ENCODE results near the gene RAB27B. TPM values are rescaled to one million over a fixed set of nuclear protein-coding genes. Genes with fewer than 3 reads are reported as not detected.

RAB27B gene
- total and polyA plus RNA-seq, 2 of the 8 experiments (the other 6 are each of a cell fraction or from before 2014, with no cell fraction given), result 0.05 to 0.60 TPM

DNA sequence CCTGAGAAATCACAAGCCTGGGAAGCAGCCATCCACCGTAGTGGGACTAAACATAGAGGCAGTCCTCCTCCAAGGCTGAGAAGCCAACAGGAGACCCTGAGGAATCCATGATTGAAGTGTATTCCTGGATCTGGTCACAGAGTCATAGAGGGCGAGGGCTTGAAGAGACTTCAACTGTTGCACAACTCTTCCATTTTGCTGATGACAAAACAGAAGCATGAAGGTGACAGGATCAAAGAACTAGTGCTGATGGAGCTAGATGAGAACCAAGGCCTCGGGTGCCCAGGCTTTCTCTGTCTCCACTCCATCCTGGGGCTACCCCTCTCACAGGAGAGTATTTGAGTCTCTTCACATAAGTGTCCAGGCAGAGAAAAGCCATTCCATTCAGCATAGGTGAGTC, 30.1 kb upstream of the RAB27B start:
- Histone ChIP-seq H3K23ac (ENCODE audit: insufficient read length) (no peak overlapping the region), H2BK20ac (ENCODE audit: low read length) (no peak overlapping the region), H3K4me2 (ENCODE audit: insufficient read depth in 1 of 2, low read depth in 2 of 2, low read length in 2 of 2) (no peak overlapping the region), H3K9ac (replicated peaks in 1 of 4; ENCODE audit: extremely low read depth in 1 of 4, low read depth in 3 of 4, low read length in 3 of 4) (no peak overlapping the region; a peak in 1 of 7 replicates), H2AFZ (ENCODE audit: low read length) (no peak overlapping the region), H3K27me3 (replicated peaks in 1 of 4; ENCODE audit: control insufficient read depth in 3 of 4, extremely low read depth in 1 of 4, insufficient read depth in 3 of 4, low read length in 3 of 4) (no peaks in the 10 kb centered on the region), H2BK15ac (ENCODE audit: low read length) (no peak overlapping the region), H2BK5ac (ENCODE audit: low read depth, low read length) (no peak overlapping the region), H3K79me2 (ENCODE audit: control insufficient read depth in 1 of 2, insufficient read depth in 2 of 2, low read length in 2 of 2) (no peaks in the 10 kb centered on the region), H3K36me3 (ENCODE audit: control insufficient read depth in 2 of 4, insufficient read depth in 4 of 4, low read length in 3 of 4) (no peaks in the 10 kb centered on the region), H3K4me1 (replicated peaks in 1 of 4; ENCODE audit: control insufficient read depth in 3 of 4, insufficient read depth in 4 of 4, low read length in 3 of 4) (no peaks in the 10 kb centered on the region), H2BK12ac (ENCODE audit: low read depth, low read length) (no peak overlapping the region), H3K9me3 (ENCODE audit: insufficient read depth in 2 of 2, low read depth in 1 of 2, low read length in 1 of 2) (no peaks in the 10 kb centered on the region), H4K91ac (replicated peaks; ENCODE audit: insufficient read length, low read length) (no peak overlapping the region), H3K56ac (replicated peaks; ENCODE audit: insufficient read length, low read depth, low read length) (no peak overlapping the region), H3K27ac (ENCODE audit: low read depth, low read length) (no peak overlapping the region), H4K8ac (ENCODE audit: extremely low read depth, insufficient read depth, low read length) (no peak overlapping the region), H3K79me1 (ENCODE audit: low read depth, low read length) (no peaks in the 10 kb centered on the region), H3K4ac (replicated peaks; ENCODE audit: insufficient read length, low read depth, low read length) (no peak overlapping the region), H2BK120ac (replicated peaks; ENCODE audit: low read depth, low read length) (no peak overlapping the region), H3K18ac (ENCODE audit: extremely low read depth, low read length) (no peak overlapping the region), H2AK5ac (ENCODE audit: low read depth, low read length) (no peak overlapping the region), H3K4me3 (ENCODE audit: extremely low read depth in 1 of 4, insufficient read depth in 2 of 4, low read depth in 3 of 4, low read length in 4 of 4) (no peak overlapping the region), H4K5ac (ENCODE audit: insufficient read length, low read depth, low read length) (no peak overlapping the region), H4K20me1 (replicated peaks in 1 of 2; ENCODE audit: control insufficient read depth in 1 of 2, insufficient read depth in 2 of 2, low read length in 2 of 2) (no peaks in the 10 kb centered on the region), H3K14ac (ENCODE audit: insufficient read length) (no peak overlapping the region), H3K23me2 (ENCODE audit: low read depth, low read length) (no peaks in the 10 kb centered on the region)
- DNase-seq (ENCODE audit: low read depth in 1 of 2, low spot score in 2 of 2) (no peak), FAIRE-seq (no peak)
- POLR2A ChIA-PET (ENCODE audit: partially characterized antibody), result no interaction called here
- CTCF ChIA-PET (ENCODE audit: partially characterized antibody), result no interaction called here
- 88% methylated on average over 3 of the region's 3 CpGs; no CpG with 5 or more reads in 1 of the 2 experiments for WGBS, 2 experiments (ENCODE audit: extremely low coverage in 1 of 2, insufficient coverage in 1 of 2, insufficient read length in 1 of 2, insufficient replicate concordance in 2 of 2, low coverage in 1 of 2, low lambda C conversion rate in 2 of 2, missing lambda C conversion rate in 1 of 2)
- TF ChIP-seq, protein P1, sequence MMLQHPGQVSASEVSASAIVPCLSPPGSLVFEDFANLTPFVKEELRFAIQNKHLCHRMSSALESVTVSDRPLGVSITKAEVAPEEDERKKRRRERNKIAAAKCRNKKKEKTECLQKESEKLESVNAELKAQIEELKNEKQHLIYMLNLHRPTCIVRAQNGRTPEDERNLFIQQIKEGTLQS (IDR thresholded peaks at IDR 0.05; ENCODE audit: insufficient read depth, low read depth, low read length), result no peak
- TF ChIP-seq BCL11A (IDR thresholded peaks at IDR 0.05; ENCODE audit: low read depth in 2 of 2, low read length in 2 of 2), result no peak
- TF ChIP-seq, protein P2, sequence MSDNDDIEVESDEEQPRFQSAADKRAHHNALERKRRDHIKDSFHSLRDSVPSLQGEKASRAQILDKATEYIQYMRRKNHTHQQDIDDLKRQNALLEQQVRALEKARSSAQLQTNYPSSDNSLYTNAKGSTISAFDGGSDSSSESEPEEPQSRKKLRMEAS (IDR thresholded peaks at IDR 0.05), result no peak
- TF ChIP-seq TCF12 (IDR thresholded peaks at IDR 0.05; ENCODE audit: low read depth, low read length), result no peak
- no peak for TF ChIP-seq SP2 (IDR thresholded peaks at IDR 0.05; ENCODE audit: low read length)
- TF ChIP-seq SIRT6 (IDR thresholded peaks at IDR 0.05; ENCODE audit: low read length), result no peak
- no peak for TF ChIP-seq GABPA (IDR thresholded peaks at IDR 0.05; ENCODE audit: borderline replicate concordance, insufficient read depth, low read length)
- TF ChIP-seq RBBP5 (IDR thresholded peaks at IDR 0.05; ENCODE audit: borderline replicate concordance, low read depth, low read length), result no peak
- no peak for TF ChIP-seq POU5F1 (IDR thresholded peaks at IDR 0.05; ENCODE audit: low read depth, low read length)
- TF ChIP-seq BACH1 (IDR thresholded peaks at IDR 0.05; ENCODE audit: low read length), result no peak
- no peak for TF ChIP-seq RAD21 (IDR thresholded peaks at IDR 0.05 in 1 of 2, conservative IDR thresholded peaks at IDR 0.05 in 1 of 2; ENCODE audit: low read depth in 2 of 2, low read length in 2 of 2)
- TF ChIP-seq YY1 (IDR thresholded peaks at IDR 0.05; ENCODE audit: low read depth, low read length), result no peak
- TF ChIP-seq NANOG (IDR thresholded peaks at IDR 0.05; ENCODE audit: insufficient read depth, low read depth, low read length, poor library complexity, severe bottlenecking), result no peak
- no peak for TF ChIP-seq GTF2F1 (IDR thresholded peaks at IDR 0.05; ENCODE audit: borderline replicate concordance, low read depth, low read length)
